GM12801 (cell line): Measurements from ENCODE around the gene HECTD1.

Source experiments
- CTCF ChIP-seq: IDR thresholded peaks from one replicate; pipeline ENCODE4 v1.5.1; 2011; ENCODE audit warnings: control low read depth; ENCODE audit not compliant: insufficient read length; ENCODE audit errors: extremely low read depth

Gene HECTD1

GRCh38 chr14:31221266-31221665 lies 13.7 kb upstream of the HECTD1 start:
- no peak for TF ChIP-seq CTCF

- no peak for TF ChIP-seq CTCF
Observed at GRCh38 chr14:31219169-31219568, 11.6 kb upstream of the HECTD1 start.

- TF ChIP-seq CTCF: no peak
Observed at GRCh38 chr14:31216359-31216758, 8.8 kb upstream of the HECTD1 start.

- TF ChIP-seq CTCF: no peak
Observed at GRCh38 chr14:31212893-31213292, 5.3 kb upstream of the HECTD1 start.

- TF ChIP-seq CTCF: no peak
Observed at GRCh38 chr14:31209605-31210004, 2.0 kb upstream of the HECTD1 start.

- TF ChIP-seq CTCF: no peak
Observed at GRCh38 chr14:31208546-31209424, 1.2 kb upstream of the HECTD1 start.

- no peak for TF ChIP-seq CTCF
Observed at GRCh38 chr14:31207287-31207754, 272 bp downstream of the HECTD1 start.
